Lung (tissue), 12 donors: ENCODE results near the gene CIC. TPM values are rescaled to one million over a fixed set of nuclear protein-coding genes. Genes with fewer than 3 reads are reported as not detected.

ENCODE experiments used
- ATAC-seq: fragments of 200-7000 bp; cut with Tn5 transposase; one replicate; pipeline ENCODE4 v1.9.1; 2020; ENCODE audit warnings: moderate number of reproducible peaks; ENCODE audit not compliant: insufficient read depth, low FRiP score
- DNase-seq, 3 donors: peaks; one replicate each; pipeline ENCODE4 v3.0.0-alpha.2; 2013 to 2017
- H3K27ac ChIP-seq, 2 donors: one replicate each; pipeline ENCODE4 v1.5.1; 2013; ENCODE audit warnings: mild to moderate bottlenecking in 2 of 2, moderate library complexity in 2 of 2, control low read depth in 1 of 2, inconsistent platforms in 1 of 2, low read depth in 1 of 2, low read length in 1 of 2
- H3K27me3 ChIP-seq, 3 donors: one replicate each; pipeline ENCODE4 v1.5.1; 2013; ENCODE audit warnings: low read length in 2 of 3; ENCODE audit not compliant: control insufficient read depth in 3 of 3, insufficient read depth in 3 of 3
- H3K36me3 ChIP-seq, 4 donors: one replicate each; pipeline ENCODE4 v1.5.1; 2013; ENCODE audit warnings: low read length in 4 of 4, mild to moderate bottlenecking in 1 of 4, moderate library complexity in 1 of 4; ENCODE audit not compliant: control insufficient read depth in 4 of 4, insufficient read depth in 4 of 4
- H3K4me1 ChIP-seq, 5 donors: one replicate each; pipeline ENCODE4 v1.5.1; 2013; ENCODE audit warnings: low read length in 5 of 5, mild to moderate bottlenecking in 2 of 5, moderate library complexity in 1 of 5; ENCODE audit not compliant: control insufficient read depth in 5 of 5, insufficient read depth in 5 of 5
- H3K4me3 ChIP-seq: one replicate; pipeline ENCODE4 v1.5.1; 2013; ENCODE audit warnings: mild to moderate bottlenecking, control low read depth, moderate library complexity
- H3K9ac ChIP-seq, 2 donors: one replicate each; pipeline ENCODE4 v1.5.1; 2013; ENCODE audit warnings: low read length in 2 of 2, control low read depth in 1 of 2; ENCODE audit not compliant: insufficient read depth in 1 of 2
- H3K9me3 ChIP-seq, 4 donors: one replicate each; pipeline ENCODE4 v1.5.1; 2013; ENCODE audit warnings: low read length in 3 of 4, mild to moderate bottlenecking in 1 of 4, moderate library complexity in 1 of 4; ENCODE audit not compliant: control insufficient read depth in 4 of 4, insufficient read depth in 3 of 4
- WGBS, 2 donors: extraction: QIAGEN DNeasy Blood & Tissue Kit; methylation state at CpG; one replicate each; pipeline ENCODE4 v1.1.7; 2013; 5-methylcytosine and 5-hydroxymethylcytosine counted together
- polyA plus RNA-seq, 2 donors: library from polyadenylated mRNA; stranded (reverse); fragments of 200-250 nt; gene quantifications; one replicate each; pipeline ENCODE4 v1.2.1, GENCODE V29; 2013
- total RNA-seq, 2 donors: library from RNA; depleted of rRNA in 1 of 2; stranded (reverse); fragments of >200 nt in 1 of 2; gene quantifications; one replicate each; pipeline ENCODE4 v1.2.1, GENCODE V29; 2014 to 2021
- TF ChIP-seq, protein P1 (sequence below): IDR thresholded peaks from 2 replicates; pipeline ENCODE4 v1.5.1; 2012; ENCODE audit warnings: mild to moderate bottlenecking; ENCODE audit errors: control extremely low read depth, extremely low read depth
- donor health status: control.
- donor health status: control.
- donor health status: Bipolar disorder and iron deficiency.
- donor health status: healthy.
- donor health status: DM: yes; HTN: yes; CAD: no.

CIC gene
- total and polyA plus RNA-seq, 4 donors, result 31.2 to 84.5 (median 40.6) TPM

GRCh38 chr19:42249769-42250168 is 19.3 kb upstream of the CIC start:
- whole genome bisulfite sequencing, 2 donors, result 78 to 81% methylated on average over 6 of the region's 6 CpGs
- H3K36me3 ChIP-seq, result peaks cover 7 to 19% (median 16%) of the 10 kb centered on the region in 4 donors
- H3K4me1 ChIP-seq, result peaks cover 12 to 43% (median 25%) of the 10 kb centered on the region in 5 donors
- DNase-seq (no peak), ATAC-seq (no peak)
- H3K9ac ChIP-seq, result no peak overlapping the region
- no peaks in the 10 kb centered on the region for H3K27me3 ChIP-seq
- H3K27ac ChIP-seq, result peak overlapping the region in 1 of 2 donors; percentile 63
- TF ChIP-seq, protein P1, sequence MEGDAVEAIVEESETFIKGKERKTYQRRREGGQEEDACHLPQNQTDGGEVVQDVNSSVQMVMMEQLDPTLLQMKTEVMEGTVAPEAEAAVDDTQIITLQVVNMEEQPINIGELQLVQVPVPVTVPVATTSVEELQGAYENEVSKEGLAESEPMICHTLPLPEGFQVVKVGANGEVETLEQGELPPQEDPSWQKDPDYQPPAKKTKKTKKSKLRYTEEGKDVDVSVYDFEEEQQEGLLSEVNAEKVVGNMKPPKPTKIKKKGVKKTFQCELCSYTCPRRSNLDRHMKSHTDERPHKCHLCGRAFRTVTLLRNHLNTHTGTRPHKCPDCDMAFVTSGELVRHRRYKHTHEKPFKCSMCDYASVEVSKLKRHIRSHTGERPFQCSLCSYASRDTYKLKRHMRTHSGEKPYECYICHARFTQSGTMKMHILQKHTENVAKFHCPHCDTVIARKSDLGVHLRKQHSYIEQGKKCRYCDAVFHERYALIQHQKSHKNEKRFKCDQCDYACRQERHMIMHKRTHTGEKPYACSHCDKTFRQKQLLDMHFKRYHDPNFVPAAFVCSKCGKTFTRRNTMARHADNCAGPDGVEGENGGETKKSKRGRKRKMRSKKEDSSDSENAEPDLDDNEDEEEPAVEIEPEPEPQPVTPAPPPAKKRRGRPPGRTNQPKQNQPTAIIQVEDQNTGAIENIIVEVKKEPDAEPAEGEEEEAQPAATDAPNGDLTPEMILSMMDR, result no peak
- no peaks in the 10 kb centered on the region for H3K9me3 ChIP-seq
- H3K4me3 ChIP-seq, result no peak overlapping the region

GRCh38 chr19:42250183-42250665 is 18.8 kb upstream of the CIC start:
- peaks cover 12 to 39% (median 25%) of the 10 kb centered on the region in 5 donors for H3K4me1 ChIP-seq
- 53 to 70% methylated on average over 14 to 15 of the region's 15 CpGs for WGBS, 2 donors
- no peaks in the 10 kb centered on the region for H3K27me3 ChIP-seq
- TF ChIP-seq, protein P1, result no peak
- no peaks in the 10 kb centered on the region for H3K9me3 ChIP-seq
- peaks cover 7 to 19% (median 16%) of the 10 kb centered on the region in 4 donors for H3K36me3 ChIP-seq
- H3K27ac ChIP-seq, result peak overlapping the region; percentile 63 to 73
- peak overlapping the region in 1 of 2 donors; percentile 5 for H3K9ac ChIP-seq
- no peak overlapping the region for H3K4me3 ChIP-seq
- DNase-seq, result peak in 2 of 3 donors; percentile 47 to 57
- no peak for ATAC-seq

DNA sequence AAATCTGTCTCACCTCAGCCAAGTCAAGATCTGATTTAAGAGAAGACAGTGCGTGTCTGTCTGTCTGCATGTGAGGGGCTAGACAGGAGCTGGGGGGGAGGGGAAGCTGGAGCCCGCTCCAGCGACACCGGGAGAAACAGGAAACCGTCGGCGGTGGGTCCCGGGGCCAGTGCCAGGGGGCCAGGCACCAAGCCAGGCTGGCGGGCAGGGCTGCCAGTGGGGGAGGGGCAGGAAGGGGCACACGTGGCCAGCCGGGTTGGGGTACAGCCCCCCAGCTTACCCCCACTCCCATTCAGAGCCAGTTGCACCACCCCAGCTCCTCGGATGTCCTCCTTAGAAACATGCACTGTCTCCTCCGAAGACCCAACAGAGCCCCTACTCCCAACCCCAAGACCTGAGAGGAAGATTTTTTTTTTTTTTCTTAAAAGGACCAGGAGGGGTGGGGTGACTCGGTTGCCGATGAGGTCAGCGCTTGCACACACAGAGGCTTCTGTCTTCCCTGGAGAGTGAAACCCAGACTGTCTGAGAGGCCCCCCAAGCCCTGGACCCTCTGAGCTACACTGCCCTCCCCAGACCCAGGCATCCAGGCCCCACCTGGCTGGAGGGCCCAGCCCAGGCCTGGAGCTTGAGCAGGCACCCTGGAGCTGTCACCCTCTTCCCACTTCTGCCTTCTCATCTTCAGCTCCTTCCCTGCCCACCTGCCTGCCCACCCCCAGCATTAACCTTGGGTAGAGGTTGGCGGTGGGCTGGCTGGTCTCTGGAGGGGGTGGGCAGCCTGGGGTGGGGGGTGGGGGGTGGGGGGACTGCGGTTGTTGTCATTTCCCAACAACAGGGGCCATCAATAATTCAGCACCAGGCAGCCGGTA is 18.2 kb upstream of the CIC start:
- peak overlapping the region; percentile 73 to 89 for H3K27ac ChIP-seq
- 7 to 14% methylated on average over 17 to 19 of the region's 19 CpGs for WGBS, 2 donors
- H3K9me3 ChIP-seq, result no peaks in the 10 kb centered on the region
- H3K36me3 ChIP-seq, result peaks cover 7 to 19% (median 15%) of the 10 kb centered on the region in 4 donors
- no peaks in the 10 kb centered on the region for H3K27me3 ChIP-seq
- DNase-seq, result peak; percentile 48 to 64 (median 63)
- ATAC-seq, result no peak
- H3K4me3 ChIP-seq, result no peak overlapping the region
- TF ChIP-seq, protein P1, result no peak
- peak overlapping the region in 1 of 2 donors; percentile 5 for H3K9ac ChIP-seq
- peaks cover 12 to 39% (median 22%) of the 10 kb centered on the region in 5 donors for H3K4me1 ChIP-seq
